Epithelial cell of esophagus (primary cell): ENCODE results near the gene WBP2.

ENCODE experiments used
- DNase-seq: peaks from one replicate; pipeline ENCODE4 v3.0.0; 2010; ENCODE audit warnings: low read depth
- H3K4me3 ChIP-seq: 2 replicates; pipeline ENCODE4 v1.5.1; 2011; ENCODE audit warnings: mild to moderate bottlenecking, low read length, control low read depth
- TF ChIP-seq, protein P1 (sequence below): IDR thresholded peaks from 2 replicates; pipeline ENCODE4 v1.5.1; 2011; ENCODE audit warnings: low read depth, mild to moderate bottlenecking, low read length, control low read depth, inconsistent platforms; ENCODE audit not compliant: insufficient read depth; ENCODE audit errors: missing control alignments

The WBP2 gene

DNA sequence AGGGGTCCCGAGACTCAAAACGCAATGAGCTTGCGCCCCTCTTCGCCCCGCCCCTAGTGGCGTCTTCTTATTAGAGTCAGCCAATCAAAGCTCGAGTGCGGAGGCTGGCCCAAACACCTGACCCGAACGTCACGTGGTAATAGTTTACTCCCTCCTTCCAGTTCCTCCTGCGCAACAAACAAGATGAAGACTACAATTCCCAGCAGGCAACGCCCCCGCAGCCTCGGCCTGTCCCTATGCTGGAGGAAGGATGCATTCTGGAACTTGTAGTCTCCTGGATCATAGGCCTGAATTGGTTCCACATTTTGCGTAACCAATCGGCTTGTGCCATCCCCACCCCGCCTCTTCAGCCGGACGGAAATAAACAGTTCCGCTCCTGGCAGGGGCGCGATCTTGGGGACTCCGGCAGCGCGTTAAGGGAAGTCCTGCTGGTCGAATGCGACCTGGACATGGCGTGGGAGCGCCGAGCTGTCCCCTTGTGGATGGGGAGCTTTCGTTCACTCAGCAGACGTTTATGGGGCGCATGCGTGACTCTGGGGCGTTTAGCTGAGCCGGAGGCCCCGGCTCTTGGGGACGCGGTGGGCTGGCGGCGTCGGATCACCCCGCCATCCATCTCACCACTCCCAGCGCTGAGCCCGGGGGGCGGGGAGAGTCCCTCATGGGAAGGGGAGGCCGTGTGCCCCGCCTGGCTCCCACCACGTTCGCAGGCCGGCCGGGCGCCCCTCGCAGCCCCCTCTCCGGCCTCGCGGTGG, at the start of gene WBP2:
Gene WBP2, minus strand, starts transcription at position 26 of the 752 bp plus-strand sequence. CDS start 38 bp downstream, outside the sequence.
- peak; percentile 100 for DNase-seq
- H3K4me3 ChIP-seq, result peak within 1 kb of the TSS; percentile 80
- TF ChIP-seq, protein P1, sequence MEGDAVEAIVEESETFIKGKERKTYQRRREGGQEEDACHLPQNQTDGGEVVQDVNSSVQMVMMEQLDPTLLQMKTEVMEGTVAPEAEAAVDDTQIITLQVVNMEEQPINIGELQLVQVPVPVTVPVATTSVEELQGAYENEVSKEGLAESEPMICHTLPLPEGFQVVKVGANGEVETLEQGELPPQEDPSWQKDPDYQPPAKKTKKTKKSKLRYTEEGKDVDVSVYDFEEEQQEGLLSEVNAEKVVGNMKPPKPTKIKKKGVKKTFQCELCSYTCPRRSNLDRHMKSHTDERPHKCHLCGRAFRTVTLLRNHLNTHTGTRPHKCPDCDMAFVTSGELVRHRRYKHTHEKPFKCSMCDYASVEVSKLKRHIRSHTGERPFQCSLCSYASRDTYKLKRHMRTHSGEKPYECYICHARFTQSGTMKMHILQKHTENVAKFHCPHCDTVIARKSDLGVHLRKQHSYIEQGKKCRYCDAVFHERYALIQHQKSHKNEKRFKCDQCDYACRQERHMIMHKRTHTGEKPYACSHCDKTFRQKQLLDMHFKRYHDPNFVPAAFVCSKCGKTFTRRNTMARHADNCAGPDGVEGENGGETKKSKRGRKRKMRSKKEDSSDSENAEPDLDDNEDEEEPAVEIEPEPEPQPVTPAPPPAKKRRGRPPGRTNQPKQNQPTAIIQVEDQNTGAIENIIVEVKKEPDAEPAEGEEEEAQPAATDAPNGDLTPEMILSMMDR, result no peak

DNA sequence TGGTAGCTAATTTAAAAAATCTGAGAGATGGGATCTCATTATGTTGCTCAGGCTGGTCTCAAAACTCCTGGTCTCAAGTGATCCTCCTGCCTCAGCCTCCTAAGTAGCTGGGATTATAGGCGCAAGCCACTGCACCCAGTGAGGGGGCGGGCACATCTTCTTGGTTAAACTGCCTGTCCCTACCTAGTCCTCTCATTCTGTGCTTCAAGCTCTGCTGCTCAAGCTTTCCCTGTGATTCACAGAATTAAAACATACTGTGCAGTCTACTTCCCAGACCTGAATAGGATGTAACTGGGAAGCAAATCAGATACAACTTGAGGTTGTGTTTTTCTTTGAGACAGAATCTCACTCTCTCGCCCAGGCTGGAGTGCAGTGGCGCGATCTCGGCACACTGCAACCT, 47.3 kb upstream of the WBP2 start:
- TF ChIP-seq, protein P1, result no peak
- H3K4me3 ChIP-seq, result no peak overlapping the region
- no peak for DNase-seq

- TF ChIP-seq, protein P1, result no peak
- no peak for DNase-seq
- no peak overlapping the region for H3K4me3 ChIP-seq
Measured at GRCh38 chr17:75901727-75902126, 46.6 kb upstream of the WBP2 start.

- H3K4me3 ChIP-seq, result no peak overlapping the region
- no peak for DNase-seq
- TF ChIP-seq, protein P1, result no peak
Measured at GRCh38 chr17:75900691-75901533, 45.8 kb upstream of the WBP2 start.

GRCh38 chr17:75899767-75900468, 44.8 kb upstream of the WBP2 start:
- TF ChIP-seq, protein P1, result no peak
- no peak for DNase-seq
- H3K4me3 ChIP-seq, result no peak overlapping the region

DNA sequence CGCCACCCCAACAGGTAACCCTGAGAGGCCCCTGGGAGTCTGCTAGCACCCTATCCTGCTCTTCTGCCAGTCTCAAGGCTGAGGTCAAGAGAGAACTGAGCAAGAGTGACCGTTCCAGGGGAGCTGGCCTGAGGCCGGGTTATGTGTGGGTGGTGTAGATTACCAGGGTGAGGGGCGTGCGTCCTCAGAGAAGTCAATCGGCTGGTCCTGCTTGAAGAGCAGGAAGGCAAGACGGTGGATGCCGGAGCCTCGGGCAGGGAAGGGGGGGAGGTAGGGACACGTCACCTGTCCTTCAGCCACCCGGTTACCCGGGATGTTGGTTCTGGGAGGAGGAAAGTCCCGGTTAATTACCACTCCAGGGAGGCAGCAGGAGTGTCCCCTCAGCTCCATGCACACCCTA, 44.2 kb upstream of the WBP2 start:
- TF ChIP-seq, protein P1, result no peak
- no peak for DNase-seq
- no peak overlapping the region for H3K4me3 ChIP-seq
